Calu3 (cell line): ENCODE results near the gene PDZD2. TPM values are rescaled to one million over a fixed set of nuclear protein-coding genes. Genes with fewer than 3 reads are reported as not detected.

Experiments used
- BruUV-seq: library from RNA; stranded (reverse); fragments of 400-500 nt; replicated peaks from 2 replicates; lab custom pipeline; 2021; lab: Mats Ljungman, UMichigan
- CTCF ChIA-PET: fragments of 300-600 bp; sonication (Branson Sonifier 250); formaldehyde crosslinking; loops from one replicate; lab custom pipeline; 2022; ENCODE audit warnings: antibody characterized with exemption; lab: Charles Lee
- DNase-seq: peaks from one replicate; pipeline ENCODE4 v3.0.0; 2022
- H3K27ac Mint-ChIP-seq: one replicate; pipeline ENCODE4 v1.8.0; 2022; ENCODE audit warnings: mixed read lengths; ENCODE audit not compliant: unreplicated experiment
- H3K27me3 Mint-ChIP-seq: one replicate; pipeline ENCODE4 v1.8.0; 2022; ENCODE audit warnings: mixed read lengths; ENCODE audit not compliant: unreplicated experiment
- H3K36me3 Mint-ChIP-seq: one replicate; pipeline ENCODE4 v1.8.0; 2022; ENCODE audit warnings: mild to moderate bottlenecking, moderate library complexity, mixed read lengths; ENCODE audit not compliant: insufficient read depth, unreplicated experiment
- H3K4me1 Mint-ChIP-seq: one replicate; pipeline ENCODE4 v1.8.0; 2022; ENCODE audit warnings: mild to moderate bottlenecking, low read depth, mixed read lengths; ENCODE audit not compliant: unreplicated experiment
- H3K4me3 Mint-ChIP-seq: one replicate; pipeline ENCODE4 v1.8.0; 2022; ENCODE audit warnings: mild to moderate bottlenecking, low read depth, moderate library complexity, mixed read lengths; ENCODE audit not compliant: unreplicated experiment
- H3K9me3 Mint-ChIP-seq: one replicate; pipeline ENCODE4 v1.8.0; 2022; ENCODE audit warnings: low read depth, mixed read lengths; ENCODE audit not compliant: unreplicated experiment
- CTCF ChIP-seq: fragments of 200-600 bp; IDR thresholded peaks from one replicate; pipeline ENCODE4 v1.8.0; 2022; ENCODE audit warnings: antibody characterized with exemption; ENCODE audit not compliant: unreplicated experiment
- intact Hi-C: fragments of 100-400 bp; cut with micrococcal nuclease; formaldehyde crosslinking; loops from one replicate; pipeline ENCODE4 v1.10.0; 2022; ENCODE audit not compliant: unreplicated experiment
- total RNA-seq: library from RNA; stranded (reverse); gene quantifications from 2 replicates; pipeline ENCODE4 v1.2.3, GENCODE V29; 2022

PDZD2 gene
- total RNA-seq, 1 experiment from 2014 or later: 0.97 TPM

DNA sequence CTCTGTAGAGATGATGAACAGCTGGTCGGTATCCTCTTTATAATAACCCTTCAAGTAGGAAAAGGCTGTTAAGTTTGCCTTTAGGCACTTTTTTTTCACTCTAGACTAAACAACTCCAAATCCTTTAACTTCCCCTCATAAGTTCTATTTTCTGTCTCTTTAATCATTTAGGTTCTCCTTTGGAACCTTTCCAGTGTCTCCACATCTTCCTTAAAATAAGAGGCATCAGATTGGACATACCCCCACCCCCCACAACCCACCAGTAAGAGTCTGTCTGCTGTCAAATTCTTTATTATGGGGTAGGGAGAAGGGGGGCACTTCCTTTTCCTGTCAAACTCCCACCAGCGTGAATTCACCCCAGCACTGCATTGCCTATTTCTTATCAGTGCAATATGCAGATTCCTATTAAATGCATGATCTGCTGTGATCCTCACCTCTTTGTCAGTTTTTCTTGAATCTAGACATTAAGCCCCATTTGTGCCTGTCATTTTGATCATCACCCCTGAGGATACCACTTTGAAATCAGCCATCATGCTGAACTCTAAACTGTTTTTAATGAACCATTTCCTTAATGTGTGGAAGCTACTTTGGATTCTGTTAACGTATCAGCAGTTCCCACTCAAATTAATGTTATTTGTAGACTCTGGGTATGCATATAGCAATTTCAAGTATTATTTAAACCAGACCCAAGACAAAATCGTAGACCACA lies 212.2 kb downstream of the PDZD2 start:
- H3K4me3 Mint-ChIP-seq: no peak overlapping the region
- intact Hi-C loops: no loop called here

GRCh38 chr5:31853398-31854135 lies 214.6 kb downstream of the PDZD2 start:
- no peak for TF ChIP-seq CTCF
- Mint-ChIP-seq H3K27me3 (peaks cover 45% of the 10 kb centered on the region), H3K27ac (no peak overlapping the region), H3K9me3 (no peaks in the 10 kb centered on the region), H3K4me3 (peak overlapping the region; percentile 93), H3K36me3 (peaks cover 13% of the 10 kb centered on the region), H3K4me1 (peaks cover 12% of the 10 kb centered on the region)
- intact Hi-C loops: no loop called here
- CTCF ChIA-PET: interaction anchor here (0.7 kb wide), 1 partner anchor 157 kb away, joined by 4 read pairs; no protein-coding TSS in a partner anchor
- no peak for DNase-seq
- no TSS peak for BruUV-seq

More for the DNA sequence above, 212.2 kb downstream of the PDZD2 start:
- peaks cover 12% of the 10 kb centered on the region for H3K4me1 Mint-ChIP-seq
- CTCF ChIA-PET: interaction anchor here (0.6 to 0.7 kb wide), 3 partner anchors 16 to 74 kb away, joined by 3 to 5 read pairs (median 5); no protein-coding TSS in a partner anchor
- H3K27me3 Mint-ChIP-seq: peaks cover 30% of the 10 kb centered on the region
- TF ChIP-seq CTCF: no peak
- no TSS peak for BruUV-seq
- no peak for DNase-seq
- peaks cover 13% of the 10 kb centered on the region for H3K36me3 Mint-ChIP-seq
- no peak overlapping the region for H3K27ac Mint-ChIP-seq
- H3K9me3 Mint-ChIP-seq: no peaks in the 10 kb centered on the region

- no peak for TF ChIP-seq CTCF
- CTCF ChIA-PET: interaction anchor here (0.7 to 1.7 kb wide), 3 partner anchors 156 to 239 kb away, joined by 4 to 5 read pairs (median 4); no protein-coding TSS in a partner anchor
- Mint-ChIP-seq H3K9me3 (peaks cover 4% of the 10 kb centered on the region), H3K4me1 (peaks cover 12% of the 10 kb centered on the region), H3K27ac (peak overlapping the region; percentile 72), H3K36me3 (peaks cover 13% of the 10 kb centered on the region), H3K27me3 (peaks cover 45% of the 10 kb centered on the region), H3K4me3 (peak overlapping the region; percentile 93)
- peak; percentile 34 for DNase-seq
- no TSS peak for BruUV-seq
- intact Hi-C loops: no loop called here
Observed at GRCh38 chr5:31854181-31855133, 215.5 kb downstream of the PDZD2 start.
